SKM-1 treated with dmso at 0.1 percent for 144 hours (cell line): ENCODE data around the gene EVX2.

Experiments used
- DNase-seq: peaks from one replicate; lab custom pipeline; 2025; ENCODE audit not compliant: unreplicated experiment; lab: John Stamatoyannopoulos, UW

EVX2 gene

GRCh38 chr2:176122052-176122682 lies 38.4 kb upstream of the EVX2 start:
- DNase-seq, result no peak

- no peak for DNase-seq
Observed at GRCh38 chr2:176121190-176122051, 37.7 kb upstream of the EVX2 start.

GRCh38 chr2:176120364-176121189 lies 36.8 kb upstream of the EVX2 start:
- DNase-seq, result no peak

- peak; percentile 18 for DNase-seq
Observed at GRCh38 chr2:176118601-176119339, 35.0 kb upstream of the EVX2 start.

- no peak for DNase-seq
Observed at GRCh38 chr2:176117823-176118371, 34.1 kb upstream of the EVX2 start.

- DNase-seq, result no peak
Observed at GRCh38 chr2:176117162-176117822, 33.5 kb upstream of the EVX2 start.

GRCh38 chr2:176115883-176116813 lies 32.4 kb upstream of the EVX2 start, which contains the start of gene HOXD10:
HOXD10 (plus strand) TSS chr2:176116778; CDS start chr2:176116834, 56 bp downstream.
- no peak for DNase-seq

- DNase-seq, result no peak
Observed at GRCh38 chr2:176114930-176115625, 31.3 kb upstream of the EVX2 start.

- DNase-seq, result no peak
Observed at GRCh38 chr2:176114120-176114929, 30.6 kb upstream of the EVX2 start.

GRCh38 chr2:176112375-176113302 lies 28.9 kb upstream of the EVX2 start:
- no peak for DNase-seq

GRCh38 chr2:176111846-176112374 lies 28.1 kb upstream of the EVX2 start:
- DNase-seq, result no peak

GRCh38 chr2:176111309-176111663 lies 27.5 kb upstream of the EVX2 start:
- DNase-seq, result peak; percentile 15

- no peak for DNase-seq
Observed at GRCh38 chr2:176110415-176111308, 26.9 kb upstream of the EVX2 start.

GRCh38 chr2:176109946-176110345 lies 26.2 kb upstream of the EVX2 start:
- no peak for DNase-seq

- no peak for DNase-seq
Observed at GRCh38 chr2:176109192-176109901, 25.6 kb upstream of the EVX2 start.
